HepG2 (cell line): ENCODE results near the gene AQP7.

Source experiments
- GABPA ChIP-seq, 2 experiments: IDR thresholded peaks; 2 replicates each; pipeline ENCODE4 v1.6.1; 2011 to 2016; ENCODE audit warnings: low read depth in 2 of 2, low read length in 1 of 2, missing biosample characterization in 1 of 2, missing genetic modification characterization in 1 of 2
- POLR2AphosphoS5 ChIP-seq: IDR thresholded peaks from 2 replicates; pipeline ENCODE4 v1.6.1; 2012; ENCODE audit warnings: low read depth, low read length
- PRDM4 ChIP-seq: sonication (generic); formaldehyde crosslinking; IDR thresholded peaks from 2 replicates; pipeline ENCODE4 v1.9.0; 2021; ENCODE audit warnings: missing genetic modification reagents, borderline replicate concordance
- YY1 ChIP-seq: IDR thresholded peaks from 2 replicates; pipeline ENCODE4 v1.6.1; 2011; ENCODE audit warnings: low read length, low read depth, moderate library complexity, mild to moderate bottlenecking; ENCODE audit not compliant: insufficient read depth, insufficient replicate concordance
- ZNF451 ChIP-seq: sonication (generic); formaldehyde crosslinking; IDR thresholded peaks from 2 replicates; pipeline ENCODE4 v1.5.0; 2020; ENCODE audit warnings: mild to moderate bottlenecking, missing genetic modification reagents

GRCh38 chr9:33435821-33436277 is 33.5 kb upstream of the AQP7 start:
- TF ChIP-seq YY1 (no peak), GABPA (IDR thresholded peaks at IDR 0.05; ENCODE audit: low read depth, low read length) (no peak), GABPA (CRISPR knock-in tag; IDR thresholded peaks at IDR 0.05; ENCODE audit: low read depth) (no peak), POLR2AphosphoS5 (no peak), PRDM4 (no peak), ZNF451 (CRISPR knock-in tag) (no peak)
